Gastrocnemius medialis (tissue), 4 donors: ENCODE results near the gene GNAT3.

Source experiments
- POLR2A ChIP-seq, 2 donors: fragments of 450-650 bp; IDR thresholded peaks; one replicate each; pipeline ENCODE4 v1.6.1; 2017; ENCODE audit warnings: antibody characterized with exemption in 2 of 2, mild to moderate bottlenecking in 2 of 2, moderate library complexity in 2 of 2
- TF ChIP-seq, protein P1 (sequence below), 5 experiments: fragments of 450-650 bp in 3 of 5; fragments of 200-600 bp in 2 of 5; sonication (generic) in 2 of 5; IDR thresholded peaks in 4 of 5; conservative IDR thresholded peaks in 1 of 5; 1 replicate in 4 of 5; 2 replicates in 1 of 5; pipeline ENCODE4 v1.5.1; 2016 to 2019; ENCODE audit warnings: antibody characterized with exemption in 5 of 5, mild to moderate bottlenecking in 3 of 5, moderate library complexity in 3 of 5

DNA sequence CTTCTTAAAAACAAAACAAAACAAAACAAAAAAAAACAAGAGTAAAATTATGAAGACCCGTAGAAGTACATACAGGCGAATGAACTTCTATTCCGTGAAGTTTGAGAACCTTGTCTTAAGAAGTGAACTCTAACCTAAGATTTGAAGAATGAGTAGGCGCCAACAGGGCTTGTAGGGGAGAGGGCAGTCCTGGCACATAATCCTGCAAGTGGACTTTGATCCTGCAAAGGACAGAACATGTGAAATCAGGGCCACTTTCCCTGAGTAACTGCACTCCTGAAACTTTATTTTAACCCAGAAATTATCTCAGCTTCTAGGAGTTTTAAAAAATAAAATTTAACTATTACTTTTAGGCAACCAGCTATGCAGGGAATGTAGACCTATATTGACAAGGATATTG, 62.0 kb downstream of the GNAT3 start:
- TF ChIP-seq, protein P1, sequence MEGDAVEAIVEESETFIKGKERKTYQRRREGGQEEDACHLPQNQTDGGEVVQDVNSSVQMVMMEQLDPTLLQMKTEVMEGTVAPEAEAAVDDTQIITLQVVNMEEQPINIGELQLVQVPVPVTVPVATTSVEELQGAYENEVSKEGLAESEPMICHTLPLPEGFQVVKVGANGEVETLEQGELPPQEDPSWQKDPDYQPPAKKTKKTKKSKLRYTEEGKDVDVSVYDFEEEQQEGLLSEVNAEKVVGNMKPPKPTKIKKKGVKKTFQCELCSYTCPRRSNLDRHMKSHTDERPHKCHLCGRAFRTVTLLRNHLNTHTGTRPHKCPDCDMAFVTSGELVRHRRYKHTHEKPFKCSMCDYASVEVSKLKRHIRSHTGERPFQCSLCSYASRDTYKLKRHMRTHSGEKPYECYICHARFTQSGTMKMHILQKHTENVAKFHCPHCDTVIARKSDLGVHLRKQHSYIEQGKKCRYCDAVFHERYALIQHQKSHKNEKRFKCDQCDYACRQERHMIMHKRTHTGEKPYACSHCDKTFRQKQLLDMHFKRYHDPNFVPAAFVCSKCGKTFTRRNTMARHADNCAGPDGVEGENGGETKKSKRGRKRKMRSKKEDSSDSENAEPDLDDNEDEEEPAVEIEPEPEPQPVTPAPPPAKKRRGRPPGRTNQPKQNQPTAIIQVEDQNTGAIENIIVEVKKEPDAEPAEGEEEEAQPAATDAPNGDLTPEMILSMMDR (IDR thresholded peaks at IDR 0.05 in 4 of 5, conservative IDR thresholded peaks at IDR 0.05 in 1 of 5) = no peak
- no peak for TF ChIP-seq POLR2A (IDR thresholded peaks at IDR 0.05)
